ENCODE data around the gene COL6A3. TPM values are rescaled to one million over a fixed set of nuclear protein-coding genes. Genes with fewer than 3 reads are reported as not detected.

The COL6A3 gene
- total and polyA plus RNA-seq, 7 donors: 2.8 to 715 (median 233) TPM

- H3K9me3 ChIP-seq: no peaks in the 10 kb centered on the region
- peaks cover 0 to 98% (median 75%) of the 10 kb centered on the region in 4 donors for H3K4me1 ChIP-seq
- no peaks in the 10 kb centered on the region for H3K27me3 ChIP-seq
- peaks cover 0 to 48% (median 9%) of the 10 kb centered on the region in 4 donors for H3K36me3 ChIP-seq
- intact Hi-C loops (cut with DNase I): no loop called here
- peak overlapping the region; percentile 91 to 98 (median 95) for H3K27ac ChIP-seq
- no peak for DNase-seq
- TF ChIP-seq CTCF (IDR thresholded peaks at IDR 0.05) (no peak), POLR2A (IDR thresholded peaks at IDR 0.05) (no peak), POLR2AphosphoS5 (IDR thresholded peaks at IDR 0.05) (peak in 1 of 4 donors; percentile 5), EP300 (IDR thresholded peaks at IDR 0.05) (no peak)
- H3K4me3 ChIP-seq: no peak overlapping the region
- WGBS, 2 donors: 78 to 79% methylated on average over 14 of the region's 14 CpGs
Measured at GRCh38 chr2:237327175-237327950, 86.6 kb downstream of the COL6A3 start.

- peak; percentile 13 to 75 (median 63) for TF ChIP-seq POLR2AphosphoS5 (IDR thresholded peaks at IDR 0.05)
- TF ChIP-seq EP300 (IDR thresholded peaks at IDR 0.05): peak in 3 of 4 donors; percentile 45 to 79 (median 72)
- no peak for TF ChIP-seq CTCF (IDR thresholded peaks at IDR 0.05)
- Histone ChIP-seq H3K27me3 (no peaks in the 10 kb centered on the region), H3K4me3 (no peak overlapping the region), H3K27ac (peak overlapping the region; percentile 91 to 98 (median 95)), H3K9me3 (no peaks in the 10 kb centered on the region), H3K4me1 (peaks cover 0 to 100% (median 78%) of the 10 kb centered on the region in 4 donors), H3K36me3 (peaks cover 0 to 43% (median 9%) of the 10 kb centered on the region in 4 donors)
- peak; percentile 66 for DNase-seq
- intact Hi-C loops (cut with DNase I): no loop called here
- WGBS, 2 donors: 41 to 61% methylated on average over 12 of the region's 12 CpGs
Measured at GRCh38 chr2:237326266-237327171, 87.4 kb downstream of the COL6A3 start.

GRCh38 chr2:237324837-237325236, 89.1 kb downstream of the COL6A3 start:
- TF ChIP-seq EP300 (IDR thresholded peaks at IDR 0.05) (peak; percentile 77 to 95 (median 84)), POLR2A (IDR thresholded peaks at IDR 0.05) (no peak), POLR2AphosphoS5 (IDR thresholded peaks at IDR 0.05) (peak; percentile 90 to 96 (median 96))
- Histone ChIP-seq H3K27me3 (no peaks in the 10 kb centered on the region), H3K27ac (peak overlapping the region; percentile 91 to 98 (median 95)), H3K9me3 (no peaks in the 10 kb centered on the region), H3K4me1 (peaks cover 0 to 100% (median 91%) of the 10 kb centered on the region in 4 donors), H3K36me3 (peaks cover 0 to 28% (median 9%) of the 10 kb centered on the region in 4 donors), H3K4me3 (no peak overlapping the region)
- WGBS, 2 donors: 47 to 65% methylated on average over 5 of the region's 5 CpGs
- DNase-seq: peak; percentile 96
- intact Hi-C loops (cut with DNase I): loop anchor here (1.0 to 2.0 kb wide), 2 partner anchors 9 to 54 kb away; no protein-coding TSS in a partner anchor

GRCh38 chr2:237324405-237324831, 89.5 kb downstream of the COL6A3 start:
- TF ChIP-seq POLR2A (IDR thresholded peaks at IDR 0.05) (no peak), POLR2AphosphoS5 (IDR thresholded peaks at IDR 0.05) (no peak), CTCF (IDR thresholded peaks at IDR 0.05) (no peak), EP300 (IDR thresholded peaks at IDR 0.05) (no peak)
- no peak overlapping the region for H3K4me3 ChIP-seq
- peaks cover 0 to 100% (median 93%) of the 10 kb centered on the region in 4 donors for H3K4me1 ChIP-seq
- peak overlapping the region; percentile 91 to 98 (median 95) for H3K27ac ChIP-seq
- H3K27me3 ChIP-seq: no peaks in the 10 kb centered on the region
- DNase-seq: no peak
- WGBS, 2 donors: 82 to 83% methylated on average over 12 of the region's 12 CpGs
- intact Hi-C loops (cut with DNase I): loop anchor here (1.0 to 2.0 kb wide), 2 partner anchors 8 to 54 kb away; no protein-coding TSS in a partner anchor
- no peaks in the 10 kb centered on the region for H3K9me3 ChIP-seq
- peaks cover 0 to 24% (median 9%) of the 10 kb centered on the region in 4 donors for H3K36me3 ChIP-seq

Measured in sigmoid colon (tissue), 7 donors.